ENCODE results near the gene GUCY1A2.
"Not testable (repeated sequence)": the region's sequence is repeated elsewhere in the genome, so short reads cannot be mapped to it uniquely, and the experiment has no call there.

GUCY1A2 gene

GRCh38 chr11:107018219-107018901 lies at the start of gene GUCY1A2:
Gene GUCY1A2 (minus strand): TSS chr11:107018476. CDS start chr11:107018055, 421 bp downstream.
- peak within 1 kb of the TSS; percentile 86 for H3K27ac ChIP-seq
- no peak for TF ChIP-seq CTCF (conservative IDR thresholded peaks at IDR 0.05)

GRCh38 chr11:107054391-107054790 lies 36.1 kb upstream of the GUCY1A2 start:
- TF ChIP-seq CTCF (conservative IDR thresholded peaks at IDR 0.05): no peak
- no peak overlapping the region for H3K27ac ChIP-seq

GRCh38 chr11:107051332-107051731 lies 33.1 kb upstream of the GUCY1A2 start:
- not testable (repeated sequence) for H3K27ac ChIP-seq

- H3K27ac ChIP-seq: not testable (repeated sequence)
Observed at GRCh38 chr11:107050899-107051298, 32.6 kb upstream of the GUCY1A2 start.

GRCh38 chr11:107050121-107050520 lies 31.8 kb upstream of the GUCY1A2 start:
- no peak for TF ChIP-seq CTCF (conservative IDR thresholded peaks at IDR 0.05)
- H3K27ac ChIP-seq: no peak overlapping the region

GRCh38 chr11:107044503-107044902 lies 26.2 kb upstream of the GUCY1A2 start:
- no peak for TF ChIP-seq CTCF (conservative IDR thresholded peaks at IDR 0.05)
- H3K27ac ChIP-seq: no peak overlapping the region

GRCh38 chr11:107043242-107044006 lies 25.1 kb upstream of the GUCY1A2 start:
- no peak for TF ChIP-seq CTCF (conservative IDR thresholded peaks at IDR 0.05)
- no peak overlapping the region for H3K27ac ChIP-seq

- TF ChIP-seq CTCF (conservative IDR thresholded peaks at IDR 0.05): no peak
- no peak overlapping the region for H3K27ac ChIP-seq
Observed at GRCh38 chr11:107042748-107043147, 24.5 kb upstream of the GUCY1A2 start.
